HepG2 (cell line): ENCODE results near the gene PIM3. TPM values are rescaled to one million over a fixed set of nuclear protein-coding genes. Genes with fewer than 3 reads are reported as not detected.

Experiments
- ATAC-seq: fragments of 200-7000 bp; cut with Tn5 transposase; 3 replicates; pipeline ENCODE4 v1.9.1; 2020; ENCODE audit warnings: mild to moderate bottlenecking, moderate library complexity
- BruUV-seq: library from RNA; stranded (reverse); fragments of 400-500 nt; replicated peaks from 2 replicates; lab custom pipeline; 2021; lab: Mats Ljungman, UMichigan
- CTCF ChIA-PET: fragments of 300-600 bp; formaldehyde crosslinking; extraction: SDS; loops from one replicate; lab custom pipeline; 2021; ENCODE audit warnings: low total read pairs, inconsistent platforms, low intra/inter-chr PET ratio; lab: Yijun Ruan, JAX
- POLR2A ChIA-PET: fragments of 350-600 bp; sonication (Branson Sonifier 250); formaldehyde crosslinking; loops from one replicate; lab custom pipeline; 2020; ENCODE audit warnings: antibody characterized with exemption, inconsistent platforms; lab: Yijun Ruan, JAX
- DNase-seq: peaks from one replicate; pipeline ENCODE4 v3.0.0-alpha.2; 2015; ENCODE audit warnings: low spot score
- FAIRE-seq: peaks from 3 replicates; lab custom pipeline; 2011; peaks lifted over from hg19 to GRCh38; lab: Jason Lieb, UNC
- H2AFZ ChIP-seq: one replicate; pipeline ENCODE4 v1.6.1; 2011; ENCODE audit warnings: low read length, inconsistent platforms
- H3K27ac ChIP-seq: fragments of 300-600 bp; 3 replicates; pipeline ENCODE4 v1.8.0; 2011; ENCODE audit warnings: mixed run types, mild to moderate bottlenecking, mixed read lengths, low read length, inconsistent platforms; ENCODE audit not compliant: insufficient read depth; ENCODE audit errors: extremely low read length
- H3K27me3 ChIP-seq, 2 experiments: fragments of 200-600 bp in 1 of 2; 2 replicates in 1 of 2; 3 replicates in 1 of 2; pipeline versions ENCODE4 v1.6.0 to v1.8.0; 2011; ENCODE audit warnings: low read length in 2 of 2, mild to moderate bottlenecking in 2 of 2, moderate library complexity in 2 of 2, inconsistent platforms in 1 of 2; ENCODE audit not compliant: insufficient read depth in 2 of 2, control insufficient read depth in 1 of 2
- H3K36me3 ChIP-seq, 2 experiments: fragments of 200-600 bp in 1 of 2; replicated peaks in 1 of 2; 2 replicates in 1 of 2; 3 replicates in 1 of 2; pipeline versions ENCODE4 v1.5.1 to v1.8.0; 2011; ENCODE audit warnings: low read length in 2 of 2, inconsistent platforms in 1 of 2; ENCODE audit not compliant: insufficient read depth in 2 of 2, control insufficient read depth in 1 of 2
- H3K4me1 ChIP-seq: 2 replicates; pipeline ENCODE4 v1.5.1; 2012; ENCODE audit warnings: low read length, inconsistent platforms; ENCODE audit not compliant: insufficient read depth
- H3K4me2 ChIP-seq: 2 replicates; pipeline ENCODE4 v1.6.0; 2011; ENCODE audit warnings: low read depth, low read length, inconsistent platforms
- H3K4me3 ChIP-seq, 3 experiments: fragments of 200-600 bp in 1 of 3; sonication (generic), shearing (Covaris generic) in 1 of 3; replicated peaks in 1 of 3; 2 replicates each; pipeline ENCODE4 v1.5.1; 2011 to 2016; ENCODE audit warnings: low read length in 3 of 3, inconsistent platforms in 2 of 3, low read depth in 2 of 3, mild to moderate bottlenecking in 2 of 3, control low read depth in 1 of 3, mixed read lengths in 1 of 3; ENCODE audit not compliant: insufficient read depth in 1 of 3
- H3K79me2 ChIP-seq: one replicate; pipeline ENCODE4 v1.6.1; 2011; ENCODE audit warnings: low read length, inconsistent platforms; ENCODE audit not compliant: insufficient read depth
- H3K9ac ChIP-seq: 2 replicates; pipeline ENCODE4 v1.6.0; 2011; ENCODE audit warnings: mild to moderate bottlenecking, low read depth, low read length, inconsistent platforms; ENCODE audit not compliant: insufficient read depth
- H3K9me3 ChIP-seq: 2 replicates; pipeline ENCODE4 v1.5.1; 2012; ENCODE audit warnings: mild to moderate bottlenecking, low read length
- H4K20me1 ChIP-seq: 2 replicates; pipeline ENCODE4 v1.6.0; 2011; ENCODE audit warnings: inconsistent platforms, mild to moderate bottlenecking, low read length, moderate library complexity; ENCODE audit not compliant: insufficient read depth
- FOXA3 ChIP-seq: IDR thresholded peaks from 2 replicates; pipeline ENCODE4 v1.6.1; 2016; ENCODE audit warnings: missing genetic modification reagents, missing compliant biosample characterization
- NR3C1 ChIP-seq: sonication (generic); formaldehyde crosslinking; IDR thresholded peaks from 2 replicates; pipeline ENCODE4 v1.4.0; 2020; ENCODE audit warnings: missing genetic modification reagents
- PITX1 ChIP-seq: sonication (generic); formaldehyde crosslinking; IDR thresholded peaks from 2 replicates; pipeline ENCODE4 v1.5.1; 2020; ENCODE audit warnings: mild to moderate bottlenecking, missing genetic modification reagents
- TFAP4 ChIP-seq: sonication (generic); IDR thresholded peaks from 2 replicates; pipeline ENCODE4 v1.6.1; 2016; ENCODE audit warnings: low read depth, borderline replicate concordance
- ZBTB2 ChIP-seq: sonication (generic); formaldehyde crosslinking; IDR thresholded peaks from 2 replicates; pipeline ENCODE4 v1.8.0; 2022; ENCODE audit warnings: low read depth, missing genetic modification reagents
- ZBTB3 ChIP-seq: sonication (generic); formaldehyde crosslinking; IDR thresholded peaks from 2 replicates; pipeline ENCODE4 v1.4.0; 2020; ENCODE audit warnings: low read depth, mild to moderate bottlenecking, moderate library complexity, missing genetic modification reagents, borderline replicate concordance
- ZEB1 ChIP-seq: IDR thresholded peaks from 2 replicates; pipeline ENCODE4 v1.6.1; 2012; ENCODE audit warnings: mild to moderate bottlenecking, low read depth, inconsistent platforms; ENCODE audit not compliant: insufficient replicate concordance
- ZNF143 ChIP-seq: sonication (generic); formaldehyde crosslinking; IDR thresholded peaks from 2 replicates; pipeline ENCODE4 v1.4.0; 2020; ENCODE audit warnings: missing genetic modification reagents
- ZNF639 ChIP-seq: conservative IDR thresholded peaks from 2 replicates; pipeline ENCODE4 v1.6.1; 2018; ENCODE audit warnings: missing genetic modification reagents
- ZNF646 ChIP-seq: sonication (generic); formaldehyde crosslinking; IDR thresholded peaks from 2 replicates; pipeline ENCODE4 v1.9.0; 2021; ENCODE audit warnings: mild to moderate bottlenecking, missing genetic modification reagents
- ZNF782 ChIP-seq: sonication (generic); formaldehyde crosslinking; IDR thresholded peaks from 2 replicates; pipeline ENCODE4 v1.4.0; 2020; ENCODE audit warnings: missing genetic modification reagents, mild to moderate bottlenecking, borderline replicate concordance
- WGBS: methylation state at CpG from one replicate; pipeline ENCODE4 v1.1.6; 2017; ENCODE audit warnings: low lambda C conversion rate; 5-methylcytosine and 5-hydroxymethylcytosine counted together
- in situ Hi-C: cut with HindIII; loops from 2 replicates; pipeline ENCODE4 v1.10.0; 2017; ENCODE audit warnings: low pct_unique_long_range_greater_than_20kb; ENCODE audit not compliant: extremely low pct_ligation_motif_present
- intact Hi-C: fragments of 100-400 bp; cut with micrococcal nuclease; formaldehyde crosslinking; loops from one replicate; pipeline ENCODE4 v1.10.0; 2022; ENCODE audit not compliant: unreplicated experiment
- polyA plus RNA-seq, 8 experiments: library from polyadenylated mRNA; depleted of rRNA in 3 of 8; stranded (reverse) in 7 of 8; unstranded in 1 of 8; fragments of >200 nt; fragmentation: Illumina TruSeq in 4 of 8; extraction: Trizol in 4 of 8; gene quantifications; 2 replicates each; pipeline versions ENCODE4 v1.2.1 to v1.2.3, GENCODE V29; 2011 to 2016; ENCODE audit warnings: low read depth in 4 of 8, missing spikeins in 1 of 8, mixed read lengths in 1 of 8; ENCODE audit not compliant: insufficient read depth in 1 of 8
- total RNA-seq, 5 experiments: library from RNA; depleted of rRNA; stranded (reverse); fragments of >200 nt; fragmentation: Illumina TruSeq; extraction: Trizol; gene quantifications; 2 replicates each; pipeline ENCODE4 v1.2.3, GENCODE V29; 2016; ENCODE audit warnings: low read depth in 1 of 5

Gene PIM3
- total and polyA plus RNA-seq, 2 of the 13 experiments (the other 11 are each of a cell fraction or from before 2014, with no cell fraction given): 21.6 to 31.2 TPM

- DNase-seq (no peak), ATAC-seq (no peak), FAIRE-seq (no peak)
- Histone ChIP-seq H3K9me3 (no peaks in the 10 kb centered on the region), H4K20me1 (no peaks in the 10 kb centered on the region), H3K4me3 (peak overlapping the region; percentile 54 to 77 (median 56); a peak in 5 of 6 replicates), H3K4me2 (peak overlapping the region; percentile 81), H2AFZ (no peak overlapping the region), H3K27me3 (no peaks in the 10 kb centered on the region), H3K27ac (peak overlapping the region; percentile 68), H3K36me3 (no peaks in the 10 kb centered on the region), H3K9ac (peak overlapping the region; percentile 78), H3K4me1 (peaks cover 95% of the 10 kb centered on the region), H3K79me2 (no peaks in the 10 kb centered on the region)
- POLR2A ChIA-PET: interaction anchor here (1.0 to 18.6 kb wide), 5 partner anchors 8 to 33 kb away, joined by 4 to 722 read pairs (median 22); partner anchors contain the start of genes ALG12, CRELD2 and PIM3
- WGBS: 19% methylated on average over 11 of the region's 28 CpGs
- BruUV-seq: no TSS peak
- CTCF ChIA-PET: no interaction called here
- in situ Hi-C loops (no loop called here), intact Hi-C loops (no loop called here)
- TF ChIP-seq ZEB1 (peak; percentile 53), TFAP4 (peak; percentile 35; the same call in 1 of the 2 replicates), ZNF143 (CRISPR knock-in tag) (no peak), ZBTB3 (CRISPR knock-in tag) (no peak; the same call in 1 of the 2 replicates), ZNF782 (CRISPR knock-in tag) (no peak), PITX1 (CRISPR knock-in tag) (no peak), ZBTB2 (CRISPR knock-in tag) (peak; percentile 51; the same call in 1 of the 2 replicates), NR3C1 (no peak), ZNF639 (no peak), ZNF646 (CRISPR knock-in tag) (peak; percentile 42; the same call in 1 of the 2 replicates), FOXA3 (CRISPR knock-in tag) (no peak)
Observed at GRCh38 chr22:49951000-49951677, 9.4 kb upstream of the PIM3 start.
